Activated naive CD8-positive, alpha-beta T cell treated with anti-CD3 and anti-CD28 coated beads, Interleukin-2, amount 50 U/mL, for 24 hours (primary cell): ENCODE results near the gene FN3K.
A peak's percentile ranks its signal among the peaks of the same experiment; 100 is the strongest.
"Not testable (repeated sequence)": the region's sequence is repeated elsewhere in the genome, so short reads cannot be mapped to it uniquely, and the experiment has no call there.

Experiments
- ATAC-seq: fragments of 150-1000 bp; cut with Tn5 transposase; one replicate; pipeline ENCODE4 v1.10.0; 2021
- DNase-seq: peaks from one replicate; pipeline ENCODE4 v3.0.0; 2021
- H3K27ac Mint-ChIP-seq: one replicate; pipeline ENCODE4 v1.8.0; 2021; ENCODE audit warnings: mild to moderate bottlenecking, mixed read lengths
- H3K27me3 Mint-ChIP-seq: one replicate; pipeline ENCODE4 v1.8.0; 2021; ENCODE audit warnings: mixed read lengths
- H3K36me3 Mint-ChIP-seq: one replicate; pipeline ENCODE4 v1.8.0; 2021; ENCODE audit warnings: low read depth, mixed read lengths
- H3K4me1 Mint-ChIP-seq: one replicate; pipeline ENCODE4 v1.8.0; 2021; ENCODE audit warnings: mixed read lengths
- H3K4me3 Mint-ChIP-seq: one replicate; pipeline ENCODE4 v1.8.0; 2021; ENCODE audit warnings: mild to moderate bottlenecking, moderate library complexity, mixed read lengths
- H3K9me3 Mint-ChIP-seq: one replicate; pipeline ENCODE4 v1.8.0; 2021; ENCODE audit warnings: mixed read lengths

FN3K gene

DNA sequence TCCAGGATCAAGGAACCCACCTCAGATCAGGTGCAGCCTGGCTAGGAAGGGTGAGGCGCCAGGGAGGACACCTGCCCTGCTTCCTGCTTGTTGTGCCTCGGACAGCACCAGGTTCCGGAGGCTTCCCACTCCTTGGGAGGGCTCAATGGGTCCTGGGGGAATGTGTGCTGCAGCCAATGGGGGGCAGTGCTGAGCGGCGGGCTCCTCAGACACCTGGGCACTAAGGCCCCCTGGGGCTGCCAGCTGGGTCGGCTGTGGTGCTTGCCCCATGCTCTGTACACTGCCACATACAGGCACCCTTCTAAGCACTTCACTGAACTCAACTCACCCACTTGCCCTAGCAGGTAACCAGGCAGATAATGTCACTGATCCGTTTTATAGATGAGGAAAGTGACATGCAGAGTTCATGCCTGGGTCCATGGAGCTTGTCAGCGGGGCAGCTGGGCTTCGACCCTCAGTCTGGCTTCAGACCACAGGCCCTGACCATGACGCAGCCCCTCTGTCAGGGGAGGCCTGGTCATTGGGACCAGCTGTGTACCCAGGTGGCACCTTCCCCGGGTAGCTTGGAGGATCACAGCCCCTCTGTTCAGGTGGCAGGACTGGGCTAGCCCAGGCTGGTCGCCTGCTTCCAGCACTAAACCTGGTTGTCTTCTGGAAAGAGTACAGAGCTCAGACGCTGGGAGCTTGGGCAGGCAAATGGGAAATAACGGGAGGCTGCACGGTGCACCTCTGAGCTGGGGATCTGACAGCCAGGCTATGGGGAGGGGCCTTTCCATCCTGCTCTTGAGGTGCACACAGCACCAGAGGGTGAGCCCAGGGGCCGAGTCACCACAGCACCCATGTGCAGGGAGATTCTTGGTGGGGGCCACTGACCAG is 8.2 kb downstream of the FN3K start:
- Mint-ChIP-seq H3K27me3 (no peaks in the 10 kb centered on the region), H3K36me3 (peaks cover 26% of the 10 kb centered on the region), H3K4me1 (no peaks in the 10 kb centered on the region), H3K9me3 (peaks cover 9% of the 10 kb centered on the region), H3K27ac (no peak overlapping the region), H3K4me3 (no peak overlapping the region)
- ATAC-seq (no peak), DNase-seq (no peak)

DNA sequence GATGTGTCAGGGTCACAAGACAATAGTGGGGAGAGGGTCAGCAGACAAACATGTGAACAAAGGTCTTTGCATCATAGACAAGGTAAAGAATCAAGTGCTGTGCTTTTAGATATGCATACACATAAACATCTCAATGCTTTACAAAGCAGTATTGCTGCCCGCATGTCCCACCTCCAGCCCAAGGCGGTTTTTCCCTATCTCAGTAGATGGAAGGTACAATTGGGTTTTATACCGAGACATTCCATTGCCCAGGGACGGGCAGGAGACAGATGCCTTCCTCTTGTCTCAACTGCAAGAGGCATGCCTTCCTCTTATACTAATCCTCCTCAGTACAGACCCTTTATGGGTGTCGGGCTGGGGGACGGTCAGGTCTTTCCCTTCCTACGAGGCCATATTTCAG is 9.3 kb downstream of the FN3K start:
- not testable (repeated sequence) for H3K4me3 Mint-ChIP-seq, DNase-seq, ATAC-seq, H3K27me3 Mint-ChIP-seq, H3K27ac Mint-ChIP-seq, H3K9me3 Mint-ChIP-seq, H3K4me1 Mint-ChIP-seq
- H3K36me3 Mint-ChIP-seq = peaks cover 26% of the 10 kb centered on the region

DNA sequence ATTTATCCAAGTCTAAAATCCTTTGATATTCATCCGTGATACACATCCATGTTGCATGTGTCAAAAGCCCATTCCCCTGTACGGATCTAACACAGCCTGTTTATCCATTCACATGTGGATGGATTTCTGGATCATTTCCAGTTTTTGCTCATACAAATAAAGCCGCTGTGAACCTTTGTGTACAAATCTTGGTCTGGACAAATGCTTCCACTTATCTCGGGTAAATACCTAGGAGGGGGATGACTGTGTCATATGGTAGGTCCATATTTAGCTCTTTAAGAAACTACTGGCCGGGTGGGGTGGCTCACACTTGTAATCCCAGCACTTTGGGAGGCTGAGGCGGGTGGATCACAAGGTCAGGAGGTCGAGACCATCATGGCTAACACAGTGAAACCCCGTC is 10.1 kb downstream of the FN3K start:
- Mint-ChIP-seq H3K9me3 (peaks cover 9% of the 10 kb centered on the region), H3K27ac (no peak overlapping the region), H3K4me1 (peaks cover 4% of the 10 kb centered on the region), H3K4me3 (no peak overlapping the region), H3K27me3 (no peaks in the 10 kb centered on the region), H3K36me3 (peaks cover 21% of the 10 kb centered on the region)
- ATAC-seq = no peak
- no peak for DNase-seq

DNA sequence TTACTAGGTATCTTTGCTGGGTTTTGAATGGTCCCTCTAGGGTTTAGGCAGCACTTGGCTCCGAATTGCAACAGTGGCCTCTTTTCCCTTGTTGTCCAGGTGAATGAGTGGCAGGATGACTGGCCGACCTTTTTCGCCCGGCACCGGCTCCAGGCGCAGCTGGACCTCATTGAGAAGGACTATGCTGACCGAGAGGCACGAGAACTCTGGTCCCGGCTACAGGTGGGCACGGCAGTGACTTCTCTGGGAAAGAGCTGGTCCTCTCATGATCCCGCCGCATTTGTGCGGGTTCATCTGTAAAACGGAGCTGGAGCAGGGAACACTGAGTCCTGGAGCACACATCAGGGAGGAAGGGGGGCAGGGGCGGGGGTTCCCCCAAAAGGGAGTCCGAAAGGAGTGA is 13.3 kb downstream of the FN3K start:
- ATAC-seq = no peak
- Mint-ChIP-seq H3K9me3 (no peaks in the 10 kb centered on the region), H3K27ac (no peak overlapping the region), H3K4me1 (peaks cover 17% of the 10 kb centered on the region), H3K27me3 (no peaks in the 10 kb centered on the region), H3K36me3 (peaks cover 8% of the 10 kb centered on the region), H3K4me3 (no peak overlapping the region)
- no peak for DNase-seq

DNA sequence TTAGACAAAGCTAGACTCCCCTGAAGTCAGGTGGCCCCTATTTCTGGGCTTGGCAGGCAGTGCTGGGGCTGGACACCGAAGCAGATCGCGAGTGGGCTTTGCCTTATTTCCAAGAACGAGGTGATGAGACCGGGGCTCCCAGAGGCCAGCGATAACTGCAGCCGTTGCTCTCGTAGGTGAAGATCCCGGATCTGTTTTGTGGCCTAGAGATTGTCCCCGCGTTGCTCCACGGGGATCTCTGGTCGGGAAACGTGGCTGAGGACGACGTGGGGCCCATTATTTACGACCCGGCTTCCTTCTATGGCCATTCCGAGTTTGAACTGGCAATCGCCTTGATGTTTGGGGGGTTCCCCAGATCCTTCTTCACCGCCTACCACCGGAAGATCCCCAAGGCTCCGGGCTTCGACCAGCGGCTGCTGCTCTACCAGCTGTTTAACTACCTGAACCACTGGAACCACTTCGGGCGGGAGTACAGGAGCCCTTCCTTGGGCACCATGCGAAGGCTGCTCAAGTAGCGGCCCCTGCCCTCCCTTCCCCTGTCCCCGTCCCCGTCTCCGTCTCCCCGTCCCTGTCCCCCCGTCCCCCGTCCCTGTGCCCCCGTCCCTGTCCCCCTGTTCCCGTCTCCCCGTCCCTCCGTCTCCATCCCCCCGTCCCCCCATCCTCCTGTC is 15.0 kb downstream of the FN3K start:
- Mint-ChIP-seq H3K4me1 (peaks cover 29% of the 10 kb centered on the region), H3K9me3 (no peaks in the 10 kb centered on the region), H3K27me3 (no peaks in the 10 kb centered on the region), H3K4me3 (peak overlapping the region; percentile 38), H3K36me3 (peaks cover 8% of the 10 kb centered on the region), H3K27ac (peak overlapping the region; percentile 35)
- ATAC-seq (no peak), DNase-seq (no peak)

DNA sequence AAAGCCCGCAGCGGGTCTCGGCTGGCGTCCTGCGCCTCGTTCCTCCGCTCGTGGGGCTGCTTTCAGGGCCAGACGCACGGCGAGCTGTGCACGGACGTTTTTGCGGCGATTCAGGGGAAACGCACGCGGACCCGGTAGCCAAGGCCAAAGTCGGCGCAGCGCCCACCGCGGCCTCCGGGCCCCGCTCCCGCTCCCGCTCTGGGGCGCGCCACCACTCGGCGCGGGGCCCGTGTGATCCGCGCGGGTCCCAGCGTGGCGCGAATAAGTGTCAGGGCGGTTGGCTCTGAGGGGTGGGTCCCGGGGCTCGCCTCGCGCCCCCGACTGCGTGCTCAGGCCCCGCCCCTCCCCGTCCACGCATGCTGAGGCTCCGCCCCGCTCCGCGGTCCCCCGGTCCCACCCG is 15.8 kb downstream of the FN3K start:
- Mint-ChIP-seq H3K4me1 (peaks cover 29% of the 10 kb centered on the region), H3K27me3 (no peaks in the 10 kb centered on the region), H3K9me3 (no peaks in the 10 kb centered on the region), H3K4me3 (no peak overlapping the region), H3K36me3 (peaks cover 13% of the 10 kb centered on the region), H3K27ac (no peak overlapping the region)
- DNase-seq (no peak), ATAC-seq (peak; percentile 39)

DNA sequence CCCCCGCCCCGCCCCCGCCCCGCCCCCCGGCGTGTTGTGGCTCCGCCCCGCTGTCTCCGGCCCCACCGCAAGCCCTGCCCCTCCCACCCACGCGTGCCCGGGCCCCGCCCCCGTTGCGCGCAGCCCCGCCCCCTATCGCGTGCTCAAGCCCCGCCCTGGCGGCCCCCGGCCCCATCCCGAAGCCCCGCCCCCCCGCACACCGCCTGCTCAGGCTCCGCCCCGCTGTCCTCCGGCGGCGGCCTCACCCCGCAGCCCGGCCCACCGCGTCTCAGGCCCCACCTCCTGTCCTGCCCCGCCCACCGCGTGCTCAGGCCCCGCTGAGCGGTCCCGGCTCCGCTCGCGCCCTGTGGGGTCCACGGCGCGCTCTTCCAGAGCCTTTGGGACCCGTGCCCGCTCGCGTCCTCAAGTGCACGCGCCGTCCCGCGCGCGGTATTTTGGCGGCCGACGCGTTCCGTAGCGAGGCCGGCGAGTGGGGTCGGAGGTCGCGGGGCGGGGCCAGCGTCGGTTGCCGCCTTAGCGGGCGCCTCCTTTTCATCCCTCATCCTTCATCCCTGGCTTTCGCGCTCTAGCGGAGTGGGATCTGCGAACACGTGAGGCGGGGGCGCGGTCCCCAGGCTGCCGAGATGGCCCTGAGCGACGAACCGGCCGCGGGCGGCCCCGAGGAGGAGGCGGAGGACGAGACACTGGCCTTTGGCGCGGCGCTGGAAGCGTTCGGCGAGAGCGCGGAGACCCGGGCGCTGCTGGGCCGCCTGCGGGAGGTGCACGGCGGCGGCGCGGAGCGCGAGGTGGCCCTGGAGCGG is 16.4 kb downstream of the FN3K start, which contains the start of gene TBCD:
TSS of gene TBCD (plus strand) at position 495 of the 800 bp plus-strand sequence. CDS start at position 624, 129 bp downstream.
- DNase-seq (peak; percentile 89), ATAC-seq (peak; percentile 75)
- peaks cover 15% of the 10 kb centered on the region for H3K36me3 Mint-ChIP-seq
- H3K27me3 Mint-ChIP-seq = no peaks in the 10 kb centered on the region
- H3K4me3 Mint-ChIP-seq = peak within 1 kb of the TSS; percentile 85
- H3K9me3 Mint-ChIP-seq = no peaks in the 10 kb centered on the region
- peaks cover 29% of the 10 kb centered on the region for H3K4me1 Mint-ChIP-seq
- H3K27ac Mint-ChIP-seq = peak within 1 kb of the TSS; percentile 69

DNA sequence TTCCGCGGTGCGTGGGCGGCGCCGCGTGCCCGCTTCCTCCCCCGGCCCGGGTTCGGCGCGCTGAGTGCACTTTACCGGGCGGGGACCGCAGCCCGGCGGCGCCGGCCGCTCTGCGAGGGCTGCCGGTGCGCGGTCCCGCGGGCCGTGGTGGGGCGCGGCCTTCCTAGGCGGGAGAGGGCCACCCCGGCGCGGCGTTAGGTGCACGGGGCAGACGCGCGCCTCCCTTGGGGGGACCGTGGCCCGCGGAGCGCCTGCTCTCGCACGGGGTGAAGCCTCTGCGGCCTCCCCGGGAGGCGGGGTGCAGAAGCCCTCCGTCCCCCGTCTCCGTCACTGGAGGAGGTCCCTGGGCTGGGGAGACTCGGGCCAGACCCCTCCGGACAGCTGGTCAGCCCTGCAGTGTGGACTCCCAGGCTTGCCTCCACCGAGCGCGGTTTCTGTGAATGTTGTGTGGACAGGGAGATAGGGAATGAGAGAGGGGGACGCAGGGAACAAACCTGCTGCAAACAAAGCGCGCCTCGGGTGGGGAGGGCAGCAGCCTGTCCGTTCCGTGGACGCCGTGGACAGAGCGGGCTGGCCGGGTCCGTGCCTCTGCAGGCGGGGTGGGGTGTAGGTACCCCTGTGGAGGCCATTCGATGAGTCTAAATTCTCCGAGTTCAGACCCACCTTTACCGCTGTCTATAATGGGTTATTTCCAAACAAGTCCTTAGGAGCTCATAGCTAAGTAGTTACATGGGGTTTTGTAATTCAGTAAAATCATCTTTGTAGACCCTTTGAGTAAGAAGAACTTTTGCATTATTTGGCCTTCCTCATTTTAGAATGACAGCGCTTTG is 17.2 kb downstream of the FN3K start:
- Mint-ChIP-seq H3K27ac (peak overlapping the region; percentile 69), H3K9me3 (no peaks in the 10 kb centered on the region), H3K36me3 (peaks cover 22% of the 10 kb centered on the region), H3K27me3 (no peaks in the 10 kb centered on the region), H3K4me1 (peaks cover 29% of the 10 kb centered on the region), H3K4me3 (peak overlapping the region; percentile 85)
- DNase-seq (peak; percentile 35), ATAC-seq (peak; percentile 47)

DNA sequence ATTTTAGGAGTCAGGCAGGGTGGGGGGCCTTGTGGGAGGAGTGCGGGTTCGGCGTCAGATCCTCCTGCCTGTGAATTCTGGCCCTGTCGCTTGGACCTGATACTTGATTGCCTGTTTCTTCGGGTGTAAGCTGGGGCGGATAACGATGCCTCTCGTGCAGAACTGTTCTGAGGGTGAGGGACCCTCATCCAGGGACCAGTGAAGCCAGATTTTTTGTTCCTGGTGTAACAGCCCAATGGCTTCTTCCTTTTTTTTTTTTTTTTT is 17.7 kb downstream of the FN3K start:
- peak overlapping the region; percentile 11 for H3K27ac Mint-ChIP-seq
- H3K36me3 Mint-ChIP-seq = peaks cover 22% of the 10 kb centered on the region
- no peaks in the 10 kb centered on the region for H3K9me3 Mint-ChIP-seq
- DNase-seq (no peak), ATAC-seq (no peak)
- H3K4me3 Mint-ChIP-seq = peak overlapping the region; percentile 85
- no peaks in the 10 kb centered on the region for H3K27me3 Mint-ChIP-seq
- peaks cover 29% of the 10 kb centered on the region for H3K4me1 Mint-ChIP-seq

DNA sequence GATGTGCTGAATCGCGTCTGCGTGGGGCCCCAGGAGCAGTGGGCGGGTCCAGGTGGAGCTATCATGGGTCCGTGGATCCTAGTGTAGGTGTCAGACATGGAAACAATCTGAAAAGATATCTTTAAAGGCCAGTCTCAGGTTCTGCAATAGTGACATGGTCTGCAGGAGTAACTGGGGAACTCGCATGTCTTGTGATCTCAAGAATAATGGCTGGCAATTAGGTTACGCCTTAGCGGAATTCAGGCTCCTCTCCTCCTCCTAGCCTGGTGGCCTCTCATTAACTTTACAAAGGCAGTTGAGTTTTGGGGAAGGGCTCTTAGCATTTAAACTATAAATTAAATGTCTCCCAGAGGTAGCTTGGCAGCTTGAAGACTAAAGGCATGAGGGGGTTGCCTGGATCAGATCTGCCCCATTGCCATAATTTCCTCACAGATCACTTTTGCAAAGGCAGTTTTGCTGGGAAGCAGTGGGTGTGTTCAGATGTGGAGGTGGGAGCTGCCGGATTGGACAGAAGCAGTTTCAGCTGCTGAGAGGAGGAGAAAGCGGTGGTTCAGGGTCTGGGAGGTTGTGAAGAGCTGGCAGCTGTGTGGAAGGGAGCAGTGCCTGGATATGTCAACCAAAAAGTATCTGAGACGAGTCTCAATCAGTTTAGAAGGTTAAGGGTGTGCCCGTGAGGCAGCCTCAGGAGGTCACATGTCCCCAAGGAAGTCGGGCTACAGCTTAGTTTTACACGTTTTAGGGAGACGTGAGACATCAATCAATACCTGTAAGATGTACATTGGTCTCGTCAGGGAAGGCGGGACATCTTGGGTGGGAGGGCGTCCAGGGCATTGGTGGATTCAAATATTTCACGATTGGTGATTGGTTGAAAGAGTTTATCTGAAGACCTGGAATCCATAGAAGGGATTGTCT is 19.1 kb downstream of the FN3K start:
- Mint-ChIP-seq H3K9me3 (no peaks in the 10 kb centered on the region), H3K36me3 (peaks cover 20% of the 10 kb centered on the region), H3K4me1 (peaks cover 29% of the 10 kb centered on the region), H3K27me3 (no peaks in the 10 kb centered on the region), H3K27ac (peak overlapping the region; percentile 12), H3K4me3 (peak overlapping the region; percentile 13)
- ATAC-seq (no peak), DNase-seq (peak; percentile 14)

DNA sequence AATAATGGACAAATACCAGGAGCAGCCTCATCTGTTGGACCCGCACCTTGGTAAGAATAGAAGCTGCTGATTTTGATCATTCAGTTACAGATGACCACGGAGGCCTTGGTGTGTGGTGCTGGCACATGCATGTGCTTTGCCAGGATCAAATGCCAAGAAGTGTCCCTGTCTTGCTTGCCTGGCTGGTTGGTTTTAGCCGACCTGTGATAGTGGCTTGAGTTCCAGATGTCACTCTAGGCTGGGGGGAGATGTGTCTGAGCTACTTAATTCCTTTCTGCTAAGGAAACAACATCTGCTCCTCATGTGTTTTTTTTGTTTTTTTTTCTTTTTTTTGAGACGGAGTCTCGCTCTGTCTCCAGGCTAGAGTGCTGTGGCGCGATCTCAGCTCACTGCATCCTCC is 20.8 kb downstream of the FN3K start:
- ATAC-seq = no peak
- no peak overlapping the region for H3K4me3 Mint-ChIP-seq
- no peaks in the 10 kb centered on the region for H3K27me3 Mint-ChIP-seq
- no peak overlapping the region for H3K27ac Mint-ChIP-seq
- DNase-seq = no peak
- H3K9me3 Mint-ChIP-seq = no peaks in the 10 kb centered on the region
- H3K4me1 Mint-ChIP-seq = peaks cover 25% of the 10 kb centered on the region
- H3K36me3 Mint-ChIP-seq = peaks cover 25% of the 10 kb centered on the region

DNA sequence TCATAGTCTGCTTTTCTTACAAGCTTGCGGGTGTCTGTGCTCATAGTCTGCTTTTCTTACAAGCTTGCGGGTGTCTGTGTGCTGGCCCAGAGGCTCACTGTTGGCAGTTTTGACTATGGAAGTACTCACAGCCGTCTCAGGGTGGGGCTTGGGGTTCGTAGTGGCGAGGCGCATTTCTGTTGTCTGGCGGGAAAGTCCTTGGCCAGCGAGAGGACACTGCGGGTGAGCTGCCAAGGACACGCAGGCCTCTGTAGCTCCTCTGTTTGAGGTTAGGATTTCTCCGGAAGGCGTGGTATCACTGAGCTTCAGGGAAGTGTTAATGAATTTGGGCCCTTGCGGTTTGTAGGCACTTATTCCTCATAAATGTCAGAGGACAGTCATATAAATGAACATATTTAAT is 30.0 kb downstream of the FN3K start:
- H3K36me3 Mint-ChIP-seq = peaks cover 48% of the 10 kb centered on the region
- H3K27ac Mint-ChIP-seq = no peak overlapping the region
- no peak for DNase-seq
- H3K9me3 Mint-ChIP-seq = no peaks in the 10 kb centered on the region
- no peak overlapping the region for H3K4me3 Mint-ChIP-seq
- no peak for ATAC-seq
- H3K27me3 Mint-ChIP-seq = no peaks in the 10 kb centered on the region
- peaks cover 5% of the 10 kb centered on the region for H3K4me1 Mint-ChIP-seq

DNA sequence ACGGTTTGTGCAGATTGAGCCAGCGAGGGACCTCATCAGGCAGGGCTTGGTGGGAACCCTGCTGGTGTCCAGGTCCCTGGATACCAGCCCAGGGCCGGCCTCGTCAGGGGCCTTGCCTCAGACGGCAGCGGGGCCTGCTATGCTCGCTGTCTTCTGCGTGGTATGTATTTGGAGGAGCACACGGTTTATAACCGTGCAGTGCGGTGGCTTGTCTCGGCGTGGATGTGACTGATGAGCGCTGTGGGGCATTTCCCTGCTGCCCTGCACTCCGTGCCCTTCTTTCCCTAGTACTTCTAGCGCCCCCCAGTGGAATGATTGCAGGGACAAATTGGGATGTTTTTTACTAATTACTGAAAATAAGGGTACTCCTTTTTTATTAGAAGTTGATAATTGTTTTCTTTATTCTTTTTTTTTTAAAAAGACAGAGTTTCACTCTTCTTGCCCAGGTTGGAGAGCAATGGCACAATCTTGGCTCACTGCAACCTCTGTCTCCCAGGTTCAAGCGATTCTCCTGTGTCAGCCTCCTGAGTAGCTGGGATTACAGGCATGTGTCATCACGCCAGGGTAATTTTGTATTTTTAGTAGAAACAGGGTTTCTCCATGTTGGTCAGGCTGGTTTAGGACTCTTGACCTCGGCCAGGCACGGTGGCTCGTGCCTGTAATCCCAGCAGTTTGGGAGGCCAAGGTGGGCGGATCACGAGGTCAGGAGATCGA is 31.8 kb downstream of the FN3K start:
- peaks cover 49% of the 10 kb centered on the region for H3K36me3 Mint-ChIP-seq
- H3K9me3 Mint-ChIP-seq = no peaks in the 10 kb centered on the region
- ATAC-seq (no peak), DNase-seq (peak; percentile 62)
- no peak overlapping the region for H3K27ac Mint-ChIP-seq
- H3K27me3 Mint-ChIP-seq = no peaks in the 10 kb centered on the region
- peaks cover 8% of the 10 kb centered on the region for H3K4me1 Mint-ChIP-seq
- no peak overlapping the region for H3K4me3 Mint-ChIP-seq
